Measurements from ENCODE around the gene CA10.

CA10 gene

GRCh38 chr17:51630101-51630671, 528.3 kb downstream of the CA10 start:
- DNase-seq: no peak

GRCh38 chr17:51629232-51629631, 529.3 kb downstream of the CA10 start:
- no peak for DNase-seq

- DNase-seq: no peak
Measured at GRCh38 chr17:51627779-51628178, 530.7 kb downstream of the CA10 start.

DNA sequence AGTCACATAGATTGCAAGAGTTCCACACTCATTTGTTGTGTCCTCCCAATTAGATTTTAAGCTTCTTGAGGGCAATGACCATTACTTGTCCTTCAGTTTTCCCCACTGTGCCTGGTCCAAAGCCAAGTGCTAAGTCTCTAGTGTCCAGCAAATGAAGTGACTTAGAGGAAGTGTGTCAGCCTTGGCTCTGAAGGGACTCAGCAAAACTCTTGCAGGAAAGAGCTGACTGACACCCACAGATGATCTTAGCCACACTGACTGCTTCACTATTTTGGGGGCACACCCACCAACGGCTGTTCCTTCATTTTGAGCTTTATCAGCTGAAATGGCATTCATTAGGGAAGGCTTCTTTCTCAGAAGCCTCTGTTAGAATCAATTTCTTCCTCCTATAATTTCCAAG, 540.0 kb downstream of the CA10 start:
- DNase-seq: no peak

DNA sequence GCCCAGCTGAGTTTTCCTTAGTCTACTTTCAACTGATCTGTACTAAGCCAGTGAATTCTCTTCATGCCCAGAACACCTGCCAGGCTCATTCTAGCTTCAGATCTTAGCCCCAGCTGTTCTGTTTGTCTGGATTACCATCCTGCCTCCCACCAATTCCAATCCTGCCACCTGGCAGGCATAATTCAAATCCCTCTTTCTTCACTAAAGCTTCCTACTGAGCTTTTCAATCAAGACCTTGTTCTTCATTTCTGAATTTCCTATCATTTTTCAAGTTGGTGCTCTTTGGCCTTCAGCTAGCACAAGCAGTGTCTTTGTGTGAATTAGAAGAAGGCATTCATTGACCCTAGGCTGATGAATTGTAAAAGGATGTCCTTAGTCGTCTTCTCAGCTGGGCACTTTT, 540.5 kb downstream of the CA10 start:
- DNase-seq: no peak

DNA sequence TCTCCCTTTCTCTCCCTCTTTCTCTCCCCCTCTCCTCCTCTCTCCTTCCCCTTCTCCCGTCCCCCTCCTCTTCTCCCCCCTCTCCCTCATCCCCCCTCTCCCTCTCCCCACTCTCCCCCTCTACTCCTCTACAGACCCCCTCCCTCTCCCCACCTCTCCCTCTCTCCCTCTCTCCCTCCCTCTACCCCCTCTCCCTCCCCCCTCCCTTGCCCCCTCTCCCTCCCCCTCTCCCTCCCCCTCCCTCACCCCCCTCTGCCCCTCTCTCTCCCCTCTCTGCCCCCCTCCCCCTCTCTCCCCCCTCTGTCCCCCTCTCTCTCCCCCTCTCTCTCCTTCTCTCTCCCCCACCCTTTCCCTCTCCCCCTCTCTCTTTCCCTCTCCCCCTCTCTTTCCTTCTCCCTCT, 545.3 kb downstream of the CA10 start:
- DNase-seq: no peak

- DNase-seq: no peak
Measured at GRCh38 chr17:51612692-51613091, 545.8 kb downstream of the CA10 start.

- DNase-seq: no peak
Measured at GRCh38 chr17:51611585-51611984, 546.9 kb downstream of the CA10 start.

DNA sequence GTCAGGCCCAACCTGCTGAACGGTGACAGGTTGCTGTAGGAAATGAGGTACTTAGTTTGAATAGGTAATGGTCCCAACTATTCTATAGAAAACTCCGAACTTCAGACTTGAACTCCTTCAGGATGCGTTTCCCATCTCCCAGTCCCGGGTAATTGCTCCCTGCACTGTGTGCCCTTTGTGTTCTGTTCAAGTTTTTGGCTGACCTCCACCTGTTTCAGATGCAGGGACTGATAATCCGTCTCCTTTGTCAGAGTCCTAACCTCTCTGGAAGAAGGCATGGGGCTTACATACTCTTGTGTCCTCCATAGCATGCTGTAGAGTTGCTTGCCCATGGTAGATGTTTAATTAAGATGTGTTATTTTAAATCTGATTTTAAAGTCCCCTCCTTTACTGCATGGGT, 547.7 kb downstream of the CA10 start:
- DNase-seq: no peak

DNA sequence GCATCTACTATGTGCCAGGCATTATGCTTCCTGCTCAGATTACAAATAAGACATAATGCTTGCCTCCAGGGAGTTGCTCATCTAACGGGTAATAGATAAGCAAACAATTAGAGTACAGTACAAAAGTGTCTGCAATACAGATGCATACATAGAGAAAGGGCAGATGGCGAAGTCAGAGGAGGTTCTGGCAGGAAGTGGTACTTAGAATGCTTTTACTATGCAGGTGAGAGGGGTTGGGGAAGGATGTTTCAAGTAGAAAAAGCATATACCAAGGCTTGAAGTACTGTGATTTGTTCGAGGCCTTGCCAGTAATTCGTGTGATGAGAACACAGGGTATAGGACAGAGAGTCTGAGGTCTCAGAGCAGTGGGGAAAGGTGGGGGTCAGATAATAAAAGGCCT, 548.4 kb downstream of the CA10 start:
- DNase-seq: no peak

GRCh38 chr17:51608251-51608933, 550.1 kb downstream of the CA10 start:
- DNase-seq: no peak

GRCh38 chr17:51607512-51607911, 551.0 kb downstream of the CA10 start:
- DNase-seq: no peak

DNA sequence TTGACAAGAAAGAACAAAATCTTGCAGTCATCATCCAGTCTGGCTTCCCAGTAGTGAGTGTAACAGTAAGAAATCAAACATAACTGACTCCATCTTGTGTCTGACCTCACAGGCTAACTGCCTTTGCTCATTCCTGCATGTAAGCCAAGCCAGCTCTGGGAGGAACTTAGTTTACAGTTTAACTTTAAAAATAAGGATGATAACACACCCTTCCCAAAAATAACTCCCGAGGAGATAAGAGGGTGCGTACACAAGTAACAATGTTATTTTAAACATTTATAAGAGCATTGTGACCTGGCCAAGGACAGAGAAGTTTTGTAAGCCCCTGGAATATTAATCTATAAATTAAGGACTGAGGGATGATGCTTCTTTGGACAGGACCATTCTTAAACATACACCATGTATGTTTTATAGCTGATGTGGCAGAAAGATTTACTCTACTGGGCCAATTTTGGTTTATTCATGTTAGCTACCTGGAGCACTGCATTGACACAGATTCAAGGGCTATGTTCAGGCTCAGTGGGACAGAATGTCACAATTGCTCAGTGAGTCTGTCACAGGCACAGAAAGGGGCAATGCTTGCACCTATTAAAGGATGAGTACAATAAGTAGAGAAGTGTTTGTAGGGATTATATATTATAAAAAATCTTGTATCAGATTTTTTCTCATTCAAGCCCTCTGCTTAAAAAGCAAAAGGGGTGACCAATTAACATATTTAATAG, 554.1 kb downstream of the CA10 start:
- no peak for DNase-seq

- DNase-seq: no peak
Measured at GRCh38 chr17:51601622-51602261, 556.8 kb downstream of the CA10 start.

- no peak for DNase-seq
Measured at GRCh38 chr17:51598824-51599223, 559.7 kb downstream of the CA10 start.

GRCh38 chr17:51597345-51597744, 561.2 kb downstream of the CA10 start:
- DNase-seq: no peak

DNA sequence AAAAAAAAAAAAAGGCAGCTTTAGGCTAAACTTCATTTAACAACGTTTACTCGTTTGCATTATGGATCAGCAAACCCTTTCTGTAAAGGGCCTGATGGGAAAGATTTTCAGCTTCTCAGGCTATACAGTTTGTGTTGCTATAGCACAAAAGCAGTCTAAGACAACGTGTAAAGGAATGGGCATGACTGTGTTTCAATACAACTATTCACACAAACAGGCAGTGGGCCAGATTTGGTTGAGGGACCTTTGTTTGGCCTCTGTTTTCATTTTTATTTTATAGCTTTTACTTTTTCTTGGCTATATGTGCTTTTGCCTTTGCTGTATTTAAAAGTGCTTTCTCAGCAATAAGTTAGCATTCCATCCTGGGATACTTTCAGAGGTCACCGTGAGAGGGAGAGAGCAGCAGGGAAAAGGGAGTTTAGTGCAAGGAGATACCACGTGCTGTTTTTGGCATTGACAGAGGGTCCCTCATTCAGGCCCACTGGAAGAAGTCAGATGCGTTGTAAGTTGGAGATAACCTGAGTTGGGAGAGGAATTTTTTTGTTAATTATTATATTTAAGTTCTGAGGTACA, 562.6 kb downstream of the CA10 start:
- DNase-seq: no peak

GRCh38 chr17:51590071-51590656, 568.4 kb downstream of the CA10 start:
- no peak for DNase-seq

DNA sequence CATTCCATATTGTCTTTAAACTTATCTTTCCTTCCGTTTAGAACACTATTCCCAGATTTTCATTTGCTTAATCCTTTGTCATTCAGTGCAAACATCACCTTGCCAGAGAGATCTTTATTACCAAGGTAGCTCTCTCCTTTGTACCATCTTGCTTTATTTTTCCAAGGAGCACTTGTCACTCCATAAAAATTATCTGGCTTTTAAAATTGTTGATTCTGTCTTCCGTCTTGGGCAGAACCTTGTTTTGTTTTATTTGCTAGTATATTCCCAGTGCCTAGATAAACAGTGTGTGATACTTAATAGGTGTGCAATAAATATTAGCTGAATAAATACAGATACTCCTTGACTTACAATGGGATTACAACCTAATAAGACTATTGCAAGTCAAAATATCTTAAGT, 570.5 kb downstream of the CA10 start:
- DNase-seq: no peak

DNA sequence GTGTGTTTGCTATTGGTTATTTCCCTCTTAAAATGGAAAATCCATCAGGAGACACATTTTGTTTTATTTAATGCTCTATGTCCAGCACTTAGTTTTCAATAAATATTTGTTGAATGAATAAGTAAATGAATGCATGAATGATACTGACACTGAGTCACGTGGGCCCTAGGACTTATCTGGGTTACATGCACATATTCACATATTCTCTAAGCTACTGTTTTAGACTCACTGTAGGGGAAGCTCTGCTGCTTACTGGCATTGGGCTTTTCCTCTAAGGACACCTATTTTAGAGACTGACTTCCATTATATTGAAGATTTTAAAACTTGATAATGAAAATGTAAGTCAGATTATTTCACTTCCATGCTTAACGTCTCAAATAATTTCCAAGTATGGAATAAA, 571.0 kb downstream of the CA10 start:
- DNase-seq: no peak

DNA sequence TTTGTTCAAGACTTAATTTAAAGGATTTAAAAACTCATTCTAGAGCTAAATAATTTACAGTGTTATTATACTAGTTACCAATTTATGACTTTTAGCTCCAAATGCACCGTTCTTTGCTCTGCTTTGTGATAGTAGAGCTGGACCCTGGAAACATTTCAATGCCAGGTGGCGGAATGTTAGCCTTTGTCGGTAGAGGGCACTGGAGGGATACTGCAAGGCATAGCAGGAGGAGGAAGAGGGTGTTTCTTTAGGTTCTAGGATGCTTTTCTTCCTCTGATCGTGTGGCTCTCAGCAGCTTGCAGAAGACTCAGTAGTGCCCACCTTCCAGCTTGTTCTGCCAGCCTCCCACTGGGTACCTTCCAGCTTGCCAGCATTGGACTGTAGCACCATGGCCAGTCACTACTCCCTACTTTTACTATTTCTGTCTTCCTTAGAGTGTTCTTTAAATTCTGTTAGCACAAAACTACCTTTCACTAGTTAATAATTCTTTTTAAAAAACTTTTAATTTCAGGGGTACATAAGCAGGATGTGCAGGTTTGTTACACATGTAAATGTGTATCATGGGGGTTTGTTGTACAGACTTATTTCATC, 572.9 kb downstream of the CA10 start:
- no peak for DNase-seq

GRCh38 chr17:51580869-51581268, 577.6 kb downstream of the CA10 start:
- DNase-seq: no peak
